Astrocyte (in vitro differentiated cells and primary cell): ENCODE measurements around the gene PLEKHM3. TPM values are rescaled to one million over a fixed set of nuclear protein-coding genes. Genes with fewer than 3 reads are reported as not detected.
A peak's percentile ranks its signal among the peaks of the same experiment; 100 is the strongest.

Experiments used
- DNase-seq: peaks from one replicate; pipeline ENCODE4 v3.0.0-alpha.2; 2010; ENCODE audit warnings: low read depth
- FAIRE-seq: peaks from 2 replicates; lab custom pipeline; 2011; peaks lifted over from hg19 to GRCh38; lab: Jason Lieb, UNC
- H2AFZ ChIP-seq: 2 replicates; pipeline ENCODE4 v1.6.0; 2012; ENCODE audit warnings: low read depth, low read length, inconsistent platforms
- H3K27ac ChIP-seq: 2 replicates; pipeline ENCODE4 v1.5.1; 2011; ENCODE audit warnings: low read depth, low read length, inconsistent platforms
- H3K27me3 ChIP-seq: 2 replicates; pipeline ENCODE4 v1.6.0; 2011; ENCODE audit warnings: low read length, inconsistent platforms; ENCODE audit not compliant: insufficient read depth
- H3K36me3 ChIP-seq: 2 replicates; pipeline ENCODE4 v1.5.1; 2011; ENCODE audit warnings: low read length, inconsistent platforms; ENCODE audit not compliant: insufficient read depth
- H3K4me1 ChIP-seq: 2 replicates; pipeline ENCODE4 v1.5.1; 2011; ENCODE audit warnings: low read length, inconsistent platforms; ENCODE audit not compliant: insufficient read depth
- H3K4me2 ChIP-seq: 2 replicates; pipeline ENCODE4 v1.6.0; 2012; ENCODE audit warnings: low read length, inconsistent platforms
- H3K4me3 ChIP-seq: 2 replicates; pipeline ENCODE4 v1.5.1; 2011; ENCODE audit warnings: low read depth, mild to moderate bottlenecking, low read length, inconsistent platforms; ENCODE audit not compliant: insufficient read depth
- H3K79me2 ChIP-seq: 2 replicates; pipeline ENCODE4 v1.6.0; 2012; ENCODE audit warnings: mild to moderate bottlenecking, low read length, inconsistent platforms; ENCODE audit not compliant: insufficient read depth
- H3K9ac ChIP-seq: 2 replicates; pipeline ENCODE4 v1.6.0; 2012; ENCODE audit warnings: mild to moderate bottlenecking, low read length, inconsistent platforms
- H3K9me3 ChIP-seq: 2 replicates; pipeline ENCODE4 v1.5.1; 2012; ENCODE audit warnings: low read depth, mild to moderate bottlenecking, low read length, inconsistent platforms; ENCODE audit not compliant: insufficient read depth
- H4K20me1 ChIP-seq: 2 replicates; pipeline ENCODE4 v1.6.0; 2012; ENCODE audit warnings: low read length, inconsistent platforms; ENCODE audit not compliant: insufficient read depth
- H3K27ac Mint-ChIP-seq: one replicate; pipeline ENCODE4 v1.8.0; 2021; ENCODE audit warnings: mild to moderate bottlenecking, mixed read lengths; ENCODE audit not compliant: unreplicated experiment
- H3K27me3 Mint-ChIP-seq: one replicate; pipeline ENCODE4 v1.8.0; 2021; ENCODE audit warnings: low read depth, mixed read lengths; ENCODE audit not compliant: unreplicated experiment
- H3K36me3 Mint-ChIP-seq: one replicate; pipeline ENCODE4 v1.8.0; 2021; ENCODE audit warnings: low read depth, mixed read lengths; ENCODE audit not compliant: unreplicated experiment
- H3K4me1 Mint-ChIP-seq: one replicate; pipeline ENCODE4 v1.8.0; 2021; ENCODE audit warnings: low read depth, mixed read lengths; ENCODE audit not compliant: unreplicated experiment
- H3K4me3 Mint-ChIP-seq: one replicate; pipeline ENCODE4 v1.8.0; 2021; ENCODE audit warnings: mild to moderate bottlenecking, moderate library complexity, mixed read lengths; ENCODE audit not compliant: unreplicated experiment
- H3K9me3 Mint-ChIP-seq: one replicate; pipeline ENCODE4 v1.8.0; 2021; ENCODE audit warnings: mild to moderate bottlenecking, mixed read lengths; ENCODE audit not compliant: unreplicated experiment
- CTCF ChIP-seq: IDR thresholded peaks from 2 replicates; pipeline ENCODE4 v1.5.1; 2011; ENCODE audit warnings: low read depth, mild to moderate bottlenecking, inconsistent platforms, low read length, moderate library complexity; ENCODE audit not compliant: insufficient read depth
- EZH2 ChIP-seq: IDR thresholded peaks from 2 replicates; pipeline ENCODE4 v1.6.1; 2012; ENCODE audit warnings: mild to moderate bottlenecking, low read length, inconsistent platforms; ENCODE audit not compliant: insufficient read depth
- total RNA-seq: library from RNA; stranded (reverse); gene quantifications from 2 replicates; pipeline ENCODE4 v1.2.1, GENCODE V29; 2021

PLEKHM3 gene
- total RNA-seq, 1 donor from 2014 or later, result 9.1 TPM

GRCh38 chr2:208049441-208049840, 24.1 kb upstream of the PLEKHM3 start:
- H4K20me1 ChIP-seq, result no peaks in the 10 kb centered on the region
- H3K4me2 ChIP-seq, result no peak overlapping the region
- TF ChIP-seq EZH2 (no peak), CTCF (no peak)
- no peaks in the 10 kb centered on the region for H3K79me2 ChIP-seq
- no peaks in the 10 kb centered on the region for H3K36me3 ChIP-seq
- no peaks in the 10 kb centered on the region for H3K27me3 Mint-ChIP-seq
- peaks cover 8% of the 10 kb centered on the region for H3K4me1 Mint-ChIP-seq
- H3K9ac ChIP-seq, result no peak overlapping the region
- no peak overlapping the region for H3K27ac Mint-ChIP-seq
- H3K27me3 ChIP-seq, result no peaks in the 10 kb centered on the region
- H3K4me1 ChIP-seq, result no peaks in the 10 kb centered on the region
- no peaks in the 10 kb centered on the region for H3K9me3 Mint-ChIP-seq
- H3K4me3 ChIP-seq, result no peak overlapping the region
- H3K36me3 Mint-ChIP-seq, result no peaks in the 10 kb centered on the region
- no peaks in the 10 kb centered on the region for H3K9me3 ChIP-seq
- H2AFZ ChIP-seq, result no peak overlapping the region
- no peak overlapping the region for H3K27ac ChIP-seq
- FAIRE-seq, result no peak
- H3K4me3 Mint-ChIP-seq, result no peak overlapping the region
- DNase-seq, result no peak

GRCh38 chr2:208049006-208049405, 23.7 kb upstream of the PLEKHM3 start:
- TF ChIP-seq EZH2 (no peak), CTCF (no peak)
- Histone ChIP-seq H2AFZ (no peak overlapping the region), H3K36me3 (no peaks in the 10 kb centered on the region), H3K4me3 (no peak overlapping the region), H4K20me1 (no peaks in the 10 kb centered on the region), H3K79me2 (no peaks in the 10 kb centered on the region), H3K9ac (no peak overlapping the region), H3K4me1 (no peaks in the 10 kb centered on the region), H3K27me3 (no peaks in the 10 kb centered on the region), H3K9me3 (no peaks in the 10 kb centered on the region), H3K4me2 (no peak overlapping the region), H3K27ac (no peak overlapping the region)
- Mint-ChIP-seq H3K27ac (no peak overlapping the region), H3K4me3 (no peak overlapping the region), H3K36me3 (no peaks in the 10 kb centered on the region), H3K27me3 (no peaks in the 10 kb centered on the region), H3K4me1 (peaks cover 8% of the 10 kb centered on the region), H3K9me3 (no peaks in the 10 kb centered on the region)
- DNase-seq, result peak; percentile 23
- no peak for FAIRE-seq

GRCh38 chr2:208047840-208048239, 22.5 kb upstream of the PLEKHM3 start:
- no peaks in the 10 kb centered on the region for H3K9me3 Mint-ChIP-seq
- H2AFZ ChIP-seq, result no peak overlapping the region
- no peaks in the 10 kb centered on the region for H3K4me1 ChIP-seq
- DNase-seq, result no peak
- H3K4me3 ChIP-seq, result no peak overlapping the region
- TF ChIP-seq EZH2 (no peak), CTCF (no peak)
- H3K27me3 ChIP-seq, result no peaks in the 10 kb centered on the region
- no peak overlapping the region for H3K4me3 Mint-ChIP-seq
- H4K20me1 ChIP-seq, result no peaks in the 10 kb centered on the region
- no peak overlapping the region for H3K27ac ChIP-seq
- H3K9ac ChIP-seq, result no peak overlapping the region
- H3K27me3 Mint-ChIP-seq, result no peaks in the 10 kb centered on the region
- no peaks in the 10 kb centered on the region for H3K9me3 ChIP-seq
- FAIRE-seq, result no peak
- no peaks in the 10 kb centered on the region for H3K36me3 Mint-ChIP-seq
- H3K4me1 Mint-ChIP-seq, result peaks cover 8% of the 10 kb centered on the region
- no peak overlapping the region for H3K27ac Mint-ChIP-seq
- H3K79me2 ChIP-seq, result no peaks in the 10 kb centered on the region
- no peak overlapping the region for H3K4me2 ChIP-seq
- H3K36me3 ChIP-seq, result no peaks in the 10 kb centered on the region
